Measurements from ENCODE around the gene SRA1. TPM values are rescaled to one million over a fixed set of nuclear protein-coding genes. Genes with fewer than 3 reads are reported as not detected.

Gene SRA1
- total RNA-seq, 1 donor from 2014 or later: 50.3 TPM

GRCh38 chr5:140550147-140551079 lies 6.9 kb downstream of the SRA1 start:
- H3K9me3 Mint-ChIP-seq (ENCODE audit: low read depth): no peaks in the 10 kb centered on the region
- no peaks in the 10 kb centered on the region for H3K27me3 Mint-ChIP-seq (ENCODE audit: low read depth)
- TF ChIP-seq, protein P1, sequence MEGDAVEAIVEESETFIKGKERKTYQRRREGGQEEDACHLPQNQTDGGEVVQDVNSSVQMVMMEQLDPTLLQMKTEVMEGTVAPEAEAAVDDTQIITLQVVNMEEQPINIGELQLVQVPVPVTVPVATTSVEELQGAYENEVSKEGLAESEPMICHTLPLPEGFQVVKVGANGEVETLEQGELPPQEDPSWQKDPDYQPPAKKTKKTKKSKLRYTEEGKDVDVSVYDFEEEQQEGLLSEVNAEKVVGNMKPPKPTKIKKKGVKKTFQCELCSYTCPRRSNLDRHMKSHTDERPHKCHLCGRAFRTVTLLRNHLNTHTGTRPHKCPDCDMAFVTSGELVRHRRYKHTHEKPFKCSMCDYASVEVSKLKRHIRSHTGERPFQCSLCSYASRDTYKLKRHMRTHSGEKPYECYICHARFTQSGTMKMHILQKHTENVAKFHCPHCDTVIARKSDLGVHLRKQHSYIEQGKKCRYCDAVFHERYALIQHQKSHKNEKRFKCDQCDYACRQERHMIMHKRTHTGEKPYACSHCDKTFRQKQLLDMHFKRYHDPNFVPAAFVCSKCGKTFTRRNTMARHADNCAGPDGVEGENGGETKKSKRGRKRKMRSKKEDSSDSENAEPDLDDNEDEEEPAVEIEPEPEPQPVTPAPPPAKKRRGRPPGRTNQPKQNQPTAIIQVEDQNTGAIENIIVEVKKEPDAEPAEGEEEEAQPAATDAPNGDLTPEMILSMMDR (IDR thresholded peaks at IDR 0.05): no peak
- no peak for DNase-seq (ENCODE audit: low spot score)
- H3K27ac Mint-ChIP-seq (ENCODE audit: unreplicated experiment): peak overlapping the region; percentile 97
- peaks cover 16% of the 10 kb centered on the region for H3K36me3 Mint-ChIP-seq (ENCODE audit: low read depth)
- peaks cover 65% of the 10 kb centered on the region for H3K4me1 Mint-ChIP-seq (ENCODE audit: low read depth)
- no peak overlapping the region for H3K4me3 Mint-ChIP-seq (ENCODE audit: unreplicated experiment)

DNA sequence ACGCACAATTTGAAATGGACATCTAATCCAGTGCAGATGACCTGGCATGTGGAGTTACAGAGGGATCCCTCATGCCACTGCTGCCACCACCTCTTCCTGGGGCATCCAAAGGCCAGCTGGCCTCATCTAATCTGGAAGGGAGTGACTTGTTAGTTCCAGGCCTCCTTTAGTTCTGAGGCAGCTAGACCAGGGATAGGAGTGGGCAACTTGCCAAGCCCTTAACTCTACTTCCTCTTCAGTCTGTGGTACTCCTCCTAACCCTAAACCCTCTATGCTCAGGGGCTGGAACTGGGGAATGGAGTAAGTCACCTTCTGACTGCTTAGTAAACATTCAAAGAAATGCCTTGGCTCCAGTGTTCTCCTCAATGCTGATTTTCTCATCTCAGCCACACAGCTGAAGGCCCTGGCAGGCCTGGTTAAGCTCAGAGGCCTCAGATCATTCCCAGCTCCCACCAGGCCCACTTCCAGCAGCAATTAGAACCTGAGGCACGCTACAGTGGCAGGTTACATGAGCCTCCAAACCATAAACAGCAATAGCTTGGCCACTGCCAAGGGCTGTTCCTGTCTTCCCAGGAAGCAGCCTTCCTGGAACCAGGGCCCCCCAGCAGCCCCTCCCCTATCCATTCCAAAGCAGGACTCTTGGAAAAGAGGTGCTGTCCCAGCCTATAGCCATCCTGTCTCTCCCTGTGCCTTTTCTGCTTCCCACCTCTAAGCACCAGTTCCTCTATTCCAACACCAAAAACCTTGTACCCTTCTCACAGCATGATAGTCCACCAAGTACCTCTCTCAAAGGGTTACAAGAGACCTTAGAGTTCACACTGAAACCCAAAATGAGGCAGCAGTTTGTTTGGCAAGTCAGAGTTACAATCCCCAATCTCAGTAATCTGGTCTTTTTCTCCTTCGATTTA lies 7.8 kb downstream of the SRA1 start:
- no peak overlapping the region for H3K4me3 Mint-ChIP-seq (ENCODE audit: unreplicated experiment)
- no peak for DNase-seq (ENCODE audit: low spot score)
- peak overlapping the region; percentile 97 for H3K27ac Mint-ChIP-seq (ENCODE audit: unreplicated experiment)
- TF ChIP-seq, protein P1 (IDR thresholded peaks at IDR 0.05): no peak
- H3K36me3 Mint-ChIP-seq (ENCODE audit: low read depth): peaks cover 20% of the 10 kb centered on the region
- no peaks in the 10 kb centered on the region for H3K9me3 Mint-ChIP-seq (ENCODE audit: low read depth)
- peaks cover 56% of the 10 kb centered on the region for H3K4me1 Mint-ChIP-seq (ENCODE audit: low read depth)
- H3K27me3 Mint-ChIP-seq (ENCODE audit: low read depth): no peaks in the 10 kb centered on the region

DNA sequence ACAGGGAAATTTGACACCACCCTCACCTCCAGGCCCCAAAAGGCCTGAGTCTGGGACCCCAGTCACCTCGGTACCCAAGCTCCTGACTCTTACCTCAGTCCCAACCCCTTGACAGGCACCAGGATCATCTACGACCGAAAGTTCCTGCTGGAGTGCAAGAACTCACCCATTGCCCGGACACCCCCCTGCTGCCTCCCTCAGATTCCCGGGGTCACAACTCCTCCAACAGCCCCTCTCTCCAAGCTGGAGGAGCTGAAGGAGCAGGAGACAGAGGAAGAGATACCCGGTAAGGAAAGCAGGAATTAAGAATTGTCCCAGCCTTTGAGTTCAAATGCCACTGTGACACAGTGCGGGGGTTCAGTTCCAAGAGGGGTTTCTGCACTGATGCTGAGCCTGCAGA lies 8.5 kb downstream of the SRA1 start:
- TF ChIP-seq, protein P1 (IDR thresholded peaks at IDR 0.05): no peak
- Mint-ChIP-seq H3K4me3 (ENCODE audit: unreplicated experiment) (peak overlapping the region; percentile 67), H3K36me3 (ENCODE audit: low read depth) (peaks cover 24% of the 10 kb centered on the region), H3K4me1 (ENCODE audit: low read depth) (peaks cover 49% of the 10 kb centered on the region), H3K27me3 (ENCODE audit: low read depth) (no peaks in the 10 kb centered on the region), H3K27ac (ENCODE audit: unreplicated experiment) (peak overlapping the region; percentile 97), H3K9me3 (ENCODE audit: low read depth) (no peaks in the 10 kb centered on the region)
- no peak for DNase-seq (ENCODE audit: low spot score)

DNA sequence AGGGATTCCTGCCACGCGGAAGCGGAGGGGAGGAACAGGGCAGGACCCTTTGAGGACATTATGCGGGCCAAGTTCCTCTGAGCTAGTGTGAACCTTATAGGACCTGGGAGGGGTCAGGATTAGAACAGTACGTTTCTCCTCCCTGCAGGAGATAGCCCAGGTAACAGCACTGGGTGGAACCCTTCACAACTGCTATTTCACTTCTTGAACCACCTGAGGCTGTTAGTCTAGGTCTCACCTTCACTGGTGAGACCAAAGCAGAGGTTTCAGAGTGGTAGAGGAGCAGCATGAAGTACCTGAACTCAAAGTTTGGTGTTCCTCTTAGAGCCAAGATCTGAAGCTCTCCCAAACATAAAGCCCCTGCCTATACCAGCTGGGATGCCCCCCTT lies 9.0 kb downstream of the SRA1 start:
- Mint-ChIP-seq H3K4me1 (ENCODE audit: low read depth) (peaks cover 44% of the 10 kb centered on the region), H3K27me3 (ENCODE audit: low read depth) (no peaks in the 10 kb centered on the region), H3K27ac (ENCODE audit: unreplicated experiment) (peak overlapping the region; percentile 97), H3K4me3 (ENCODE audit: unreplicated experiment) (peak overlapping the region; percentile 67), H3K36me3 (ENCODE audit: low read depth) (peaks cover 21% of the 10 kb centered on the region), H3K9me3 (ENCODE audit: low read depth) (no peaks in the 10 kb centered on the region)
- TF ChIP-seq, protein P1 (IDR thresholded peaks at IDR 0.05): no peak
- DNase-seq (ENCODE audit: low spot score): no peak
